GM19397 (cell line): ENCODE results near the gene SRSF10.
"Not testable (repeated sequence)": the region's sequence is repeated elsewhere in the genome, so short reads cannot be mapped to it uniquely, and the experiment has no call there.

Experiments used
- ATAC-seq: cut with Tn5 transposase; IDR thresholded peaks from one replicate; pipeline ENCODE4 v1.9.1; 2021; ENCODE audit warnings: mild to moderate bottlenecking, moderate library complexity; ENCODE audit not compliant: unreplicated experiment

Gene SRSF10

DNA sequence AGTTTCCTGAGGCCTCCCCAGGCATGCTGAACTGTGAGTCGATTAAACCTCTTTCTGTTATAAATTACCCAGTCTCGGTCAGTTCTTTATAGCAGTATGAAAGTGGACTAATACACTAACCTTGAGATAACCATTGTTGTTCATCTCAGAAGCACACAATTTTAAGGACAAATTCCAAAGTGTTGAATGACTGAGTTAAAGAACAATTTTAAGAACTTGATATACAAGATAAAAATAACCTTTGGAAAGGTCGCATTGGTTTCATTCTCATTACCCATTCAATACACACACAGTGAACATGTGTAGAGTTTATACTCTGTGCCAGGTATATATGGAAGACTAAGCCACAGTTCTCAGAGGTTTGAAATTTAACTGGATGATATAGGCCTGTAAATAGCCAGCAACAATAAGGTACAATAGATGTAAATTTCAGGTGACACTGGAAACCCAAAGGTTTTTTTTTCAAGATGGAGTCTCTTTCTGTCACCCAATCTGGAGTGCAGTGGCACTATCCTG lies 19.1 kb upstream of the SRSF10 start:
- ATAC-seq: no peak

DNA sequence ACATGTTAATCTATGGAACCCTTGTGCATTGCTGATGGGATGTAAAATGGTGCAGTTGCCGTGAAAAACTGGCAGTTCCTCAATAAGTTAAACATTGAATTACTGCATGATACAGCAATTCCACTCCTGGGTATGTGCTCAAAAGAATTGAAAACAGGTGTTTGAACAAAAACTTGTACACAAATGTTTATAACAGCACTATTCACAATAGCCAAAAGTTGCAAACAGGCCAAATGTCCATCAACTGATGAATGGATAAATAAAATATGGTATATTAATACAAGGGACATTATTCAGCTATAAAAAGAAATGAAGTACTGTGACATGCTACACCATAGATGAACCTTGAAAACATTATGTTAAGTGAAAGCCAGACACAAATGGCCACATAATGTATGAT lies 17.7 kb upstream of the SRSF10 start:
- ATAC-seq: no peak

DNA sequence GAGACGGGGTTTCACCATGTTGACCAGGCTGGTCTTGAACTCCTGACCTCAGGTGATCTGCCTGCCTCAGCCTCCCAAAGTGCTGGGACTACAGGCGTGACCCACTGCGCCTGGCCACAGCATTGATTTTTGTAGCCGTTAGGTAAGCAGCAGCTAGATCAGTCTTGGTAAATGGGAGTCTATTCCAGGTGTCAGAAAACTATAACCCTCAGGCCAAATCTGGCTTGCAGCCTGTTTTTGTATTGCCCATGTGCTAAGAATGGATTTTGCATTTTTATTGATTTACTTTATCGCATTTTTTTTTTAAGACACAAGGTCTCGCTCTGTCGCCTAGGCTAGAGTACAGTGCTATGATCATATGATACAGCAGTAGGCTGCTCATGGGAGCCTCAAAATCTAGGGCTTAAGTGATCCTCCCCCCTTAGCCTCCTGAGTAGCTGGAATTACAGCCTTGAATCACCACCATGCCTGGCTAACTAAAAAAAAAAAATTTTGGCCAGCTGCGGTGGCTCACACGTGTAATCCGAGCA lies 16.6 kb upstream of the SRSF10 start:
- no peak for ATAC-seq

DNA sequence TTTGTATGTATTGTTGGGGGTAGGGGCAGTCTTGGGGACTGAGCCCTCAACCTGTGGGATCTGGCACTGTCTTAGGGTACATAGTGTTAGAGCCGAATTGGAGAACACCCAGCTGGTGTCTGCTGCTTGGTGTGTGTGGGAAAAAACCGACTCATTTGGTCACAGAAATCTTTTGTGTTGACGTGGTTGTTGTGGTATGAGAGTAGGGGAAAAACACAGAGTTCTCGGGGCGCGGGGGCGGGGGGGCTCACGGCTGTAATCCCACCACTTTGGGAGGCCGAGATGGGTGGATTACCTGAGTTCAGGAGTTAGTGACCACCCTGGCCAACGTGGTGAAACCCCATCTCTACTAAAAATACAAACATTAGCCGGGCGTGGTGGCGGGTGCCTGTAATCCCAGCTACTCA lies 15.3 kb upstream of the SRSF10 start:
- no peak for ATAC-seq

DNA sequence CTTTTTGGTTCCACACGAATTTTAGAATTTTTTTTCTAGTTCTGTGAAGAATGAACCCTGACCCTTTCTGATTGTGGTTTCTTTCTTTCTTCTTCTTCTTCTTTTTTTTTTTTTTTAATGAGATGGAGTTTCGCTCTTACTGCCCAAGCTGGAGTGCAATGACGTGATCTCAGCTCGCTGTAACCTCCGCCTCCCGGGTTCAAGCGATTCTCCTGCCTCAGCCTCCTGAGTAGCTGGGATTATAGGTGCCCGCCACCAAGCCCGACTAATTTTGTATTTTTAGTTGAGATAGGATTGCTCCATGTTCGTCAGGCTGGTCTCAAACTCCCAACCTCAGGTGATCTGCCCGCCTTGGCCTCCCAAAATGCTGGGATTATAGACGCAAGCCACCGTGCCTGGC lies 11.9 kb upstream of the SRSF10 start:
- ATAC-seq: not testable (repeated sequence)

DNA sequence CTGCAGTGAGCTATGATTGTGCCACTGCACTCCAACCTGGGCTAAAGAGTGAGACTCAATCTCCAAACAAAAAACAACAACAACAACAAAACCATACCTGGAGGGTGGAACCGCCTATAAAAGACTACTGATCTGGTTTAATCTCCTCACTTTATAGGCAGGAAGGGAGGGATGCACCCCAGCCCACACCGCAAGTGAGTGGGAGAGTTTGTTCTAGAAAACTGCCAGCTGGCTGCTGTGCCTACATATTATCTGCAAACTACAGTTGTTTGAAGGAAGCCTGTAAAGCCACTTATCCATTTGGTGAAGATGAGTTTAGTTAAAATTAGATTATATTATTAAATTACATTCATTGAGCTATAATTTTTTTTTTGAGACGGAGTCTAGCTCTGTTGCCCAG lies 9.1 kb upstream of the SRSF10 start:
- no peak for ATAC-seq

DNA sequence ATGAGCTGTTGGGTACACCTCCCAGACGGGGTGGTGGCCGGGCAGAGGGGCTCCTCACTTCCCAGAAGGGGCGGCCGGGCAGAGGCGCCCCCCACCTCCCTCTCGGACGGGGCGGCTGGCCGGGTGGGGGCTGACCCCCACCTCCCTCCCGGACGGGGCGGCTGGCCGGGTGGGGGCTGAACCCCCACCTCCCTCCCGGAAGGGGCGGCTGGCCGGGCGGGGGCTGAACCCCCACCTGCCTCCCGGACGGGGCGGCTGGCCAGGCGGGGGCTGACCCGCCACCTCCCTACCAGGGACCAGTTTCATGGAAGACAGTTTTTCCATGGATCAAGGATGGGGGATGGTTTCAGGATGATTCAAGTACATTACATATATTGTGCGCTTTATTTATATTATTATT lies 6.9 kb upstream of the SRSF10 start:
- not testable (repeated sequence) for ATAC-seq

DNA sequence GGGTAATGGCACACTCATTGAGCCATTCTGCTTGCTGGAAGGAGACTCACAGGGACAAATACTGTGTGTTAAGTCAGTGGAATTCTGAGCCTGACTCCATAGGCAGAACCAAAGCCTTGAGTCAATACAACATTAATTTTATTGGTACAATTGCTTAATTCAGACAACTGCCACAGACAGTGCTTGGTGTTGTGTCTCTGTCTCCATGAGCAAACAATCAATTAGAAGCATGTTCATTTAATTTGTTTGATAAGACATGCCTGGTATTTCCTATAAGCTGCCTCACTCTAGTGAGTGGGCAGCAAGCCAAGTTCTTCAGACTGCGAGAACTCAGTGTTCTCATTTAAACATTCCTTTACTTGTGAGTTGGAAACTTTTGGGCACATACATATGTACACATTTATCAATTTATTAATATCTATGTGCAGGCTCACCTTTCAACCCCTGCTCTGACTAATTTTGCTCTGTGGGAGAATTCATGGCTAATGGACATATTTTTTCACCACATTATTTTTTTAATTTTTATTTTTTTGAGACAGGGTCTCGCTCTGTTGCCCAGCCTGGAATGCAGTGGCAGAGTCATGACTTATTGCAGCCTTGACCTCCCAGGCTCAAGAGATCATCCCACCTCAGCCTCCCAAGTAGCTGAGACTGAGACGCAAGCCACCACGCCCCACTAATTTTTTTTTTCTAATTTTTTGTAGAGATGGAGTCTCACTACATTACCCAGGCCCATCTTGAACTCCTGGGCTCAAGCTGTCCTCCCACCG lies 4.5 kb upstream of the SRSF10 start:
- ATAC-seq: no peak

DNA sequence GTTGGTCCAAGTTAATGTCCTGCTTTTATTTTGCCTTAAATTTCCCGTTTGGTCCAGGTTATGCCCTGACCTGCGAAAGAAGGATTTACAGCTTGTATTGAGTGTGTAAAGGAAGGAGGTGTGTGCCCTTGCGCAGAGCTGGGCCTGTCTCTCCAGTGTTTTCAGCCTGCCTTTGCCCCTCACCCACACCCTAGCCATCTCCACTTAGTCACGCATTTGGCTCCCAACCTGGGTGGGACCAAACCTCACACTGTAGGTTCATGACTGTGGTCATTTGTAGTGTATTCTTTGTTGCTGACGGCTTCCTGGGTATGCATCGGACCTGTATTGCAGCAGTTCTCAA lies 572 bp upstream of the SRSF10 start:
- no peak for ATAC-seq

DNA sequence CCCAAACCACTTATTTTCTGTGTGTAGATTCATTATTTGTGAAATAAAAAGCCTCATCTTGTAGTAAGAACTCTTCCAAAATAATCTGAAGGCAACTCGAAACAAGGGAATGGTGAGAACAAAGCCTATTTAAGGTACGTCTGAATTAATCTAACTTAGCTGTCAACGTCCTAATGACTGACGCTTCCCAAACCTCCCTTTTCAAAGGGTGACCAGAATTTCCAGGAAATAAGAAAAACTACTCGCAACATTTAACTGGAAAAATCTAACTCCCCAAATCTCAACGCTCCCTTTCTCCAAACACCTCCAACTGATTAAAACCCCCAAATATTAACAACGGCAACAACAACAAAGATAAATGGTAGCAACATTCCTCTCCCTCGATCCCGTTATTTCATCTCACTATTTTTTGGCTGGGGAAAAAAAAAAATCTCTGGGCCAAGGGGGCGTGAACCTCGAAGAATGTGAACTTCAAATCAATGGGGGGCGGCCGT lies 693 bp downstream of the SRSF10 start:
- no peak for ATAC-seq

DNA sequence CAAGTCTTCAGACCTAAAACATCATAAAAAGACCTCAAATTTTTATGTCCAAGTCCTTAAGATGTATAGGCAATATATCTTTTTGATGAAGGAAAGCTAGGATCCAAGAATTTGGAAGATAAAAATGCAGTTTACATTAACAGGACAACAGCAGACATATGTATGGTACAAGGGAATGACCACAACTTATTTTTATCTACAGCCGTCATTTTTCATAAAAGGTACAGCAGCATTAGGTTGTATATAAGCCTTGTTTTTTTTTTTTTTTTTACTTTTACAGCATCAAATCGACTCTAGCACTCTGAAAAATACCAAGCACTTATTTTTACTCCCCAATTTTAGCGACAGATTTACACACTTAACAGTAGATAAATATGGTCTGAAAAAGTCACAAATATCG lies 1.3 kb downstream of the SRSF10 start:
- ATAC-seq: no peak

DNA sequence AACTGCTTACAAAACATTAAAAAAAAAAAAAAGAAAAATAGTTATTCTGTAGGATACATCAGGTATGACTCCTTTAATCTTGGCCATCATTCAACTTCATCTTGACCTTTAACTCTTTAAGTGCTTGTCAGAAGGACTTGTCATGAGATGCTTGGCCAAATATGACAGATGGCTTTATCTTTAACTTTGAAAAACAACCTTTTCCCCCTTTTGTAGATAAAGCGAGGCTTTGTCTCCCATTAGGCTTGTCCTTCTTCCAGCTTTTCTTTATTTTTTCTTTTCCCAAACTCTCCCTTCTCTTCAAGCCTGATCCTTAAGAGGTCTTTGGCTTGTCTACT lies 2.3 kb downstream of the SRSF10 start:
- ATAC-seq: no peak

DNA sequence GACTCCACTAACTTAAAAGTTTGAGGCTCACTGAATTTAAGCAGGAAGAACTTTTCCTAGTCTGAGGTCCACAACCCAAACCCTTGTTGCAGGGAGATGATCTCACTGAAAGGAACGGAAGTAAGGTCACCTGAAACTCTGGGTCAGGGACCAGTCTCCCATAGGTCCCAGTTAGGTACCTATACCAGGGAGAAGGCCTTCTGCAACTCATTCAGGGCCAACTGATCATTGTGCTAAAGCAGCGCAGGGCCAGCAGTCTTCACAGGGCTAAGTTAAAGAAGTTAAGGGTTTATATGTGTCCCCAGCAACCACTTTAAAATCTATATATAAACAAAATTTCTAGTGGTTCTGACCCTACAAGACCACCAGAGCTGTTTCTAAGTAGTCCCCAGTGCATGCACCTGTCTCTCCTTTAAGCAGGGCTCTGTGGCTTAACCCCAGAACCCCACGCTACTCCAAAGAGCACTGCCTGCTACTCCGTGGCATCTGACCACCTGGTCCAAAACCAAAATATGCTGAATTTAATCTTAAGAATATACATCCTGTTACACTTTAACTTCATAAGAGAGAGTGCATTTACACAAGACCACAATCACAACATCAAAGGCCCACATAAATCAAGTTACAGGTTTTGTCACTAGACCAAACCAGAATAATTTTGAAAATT lies 2.8 kb downstream of the SRSF10 start:
- no peak for ATAC-seq

DNA sequence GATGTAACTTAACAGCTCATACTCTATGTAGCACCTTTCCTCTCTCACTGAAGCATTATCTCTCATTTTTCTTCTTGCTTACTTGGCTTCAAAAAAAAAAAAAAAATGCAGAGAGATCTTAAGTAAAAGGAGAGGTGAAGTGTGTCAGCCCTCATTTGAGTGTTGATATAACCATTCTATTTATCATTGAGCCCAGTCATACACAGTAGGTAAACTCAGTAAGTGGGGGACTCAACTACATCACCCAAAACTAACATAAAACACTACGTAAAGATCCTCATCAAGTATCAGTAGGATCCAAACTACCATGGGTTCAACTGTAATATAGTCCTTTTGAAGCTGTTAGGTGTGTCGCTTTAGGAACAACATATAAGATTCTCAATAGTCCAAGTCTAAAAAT lies 12.3 kb downstream of the SRSF10 start:
- ATAC-seq: no peak

DNA sequence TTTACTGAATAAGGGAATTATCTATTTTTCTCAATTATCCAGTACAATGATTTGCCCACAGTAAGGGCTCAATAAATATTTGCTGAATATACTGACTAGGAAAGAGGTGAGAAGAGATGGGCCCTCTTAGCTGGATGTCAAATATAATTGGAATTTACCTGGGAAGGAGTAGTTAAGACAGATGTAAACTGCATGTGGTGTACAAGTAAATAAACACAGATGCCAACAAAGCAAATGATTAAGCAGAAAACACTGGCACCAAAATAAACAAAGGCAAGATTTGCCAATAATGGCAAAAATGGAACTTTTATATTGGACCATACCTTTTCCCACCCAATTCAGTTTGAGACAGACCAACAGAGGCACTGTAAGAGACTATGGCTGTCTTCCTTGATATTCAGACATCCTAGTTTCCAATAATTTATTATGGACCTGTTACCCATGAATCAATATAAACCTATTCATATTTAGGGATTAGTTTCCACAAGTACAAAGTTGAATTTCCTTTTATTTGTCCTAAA lies 13.1 kb downstream of the SRSF10 start:
- ATAC-seq: no peak

DNA sequence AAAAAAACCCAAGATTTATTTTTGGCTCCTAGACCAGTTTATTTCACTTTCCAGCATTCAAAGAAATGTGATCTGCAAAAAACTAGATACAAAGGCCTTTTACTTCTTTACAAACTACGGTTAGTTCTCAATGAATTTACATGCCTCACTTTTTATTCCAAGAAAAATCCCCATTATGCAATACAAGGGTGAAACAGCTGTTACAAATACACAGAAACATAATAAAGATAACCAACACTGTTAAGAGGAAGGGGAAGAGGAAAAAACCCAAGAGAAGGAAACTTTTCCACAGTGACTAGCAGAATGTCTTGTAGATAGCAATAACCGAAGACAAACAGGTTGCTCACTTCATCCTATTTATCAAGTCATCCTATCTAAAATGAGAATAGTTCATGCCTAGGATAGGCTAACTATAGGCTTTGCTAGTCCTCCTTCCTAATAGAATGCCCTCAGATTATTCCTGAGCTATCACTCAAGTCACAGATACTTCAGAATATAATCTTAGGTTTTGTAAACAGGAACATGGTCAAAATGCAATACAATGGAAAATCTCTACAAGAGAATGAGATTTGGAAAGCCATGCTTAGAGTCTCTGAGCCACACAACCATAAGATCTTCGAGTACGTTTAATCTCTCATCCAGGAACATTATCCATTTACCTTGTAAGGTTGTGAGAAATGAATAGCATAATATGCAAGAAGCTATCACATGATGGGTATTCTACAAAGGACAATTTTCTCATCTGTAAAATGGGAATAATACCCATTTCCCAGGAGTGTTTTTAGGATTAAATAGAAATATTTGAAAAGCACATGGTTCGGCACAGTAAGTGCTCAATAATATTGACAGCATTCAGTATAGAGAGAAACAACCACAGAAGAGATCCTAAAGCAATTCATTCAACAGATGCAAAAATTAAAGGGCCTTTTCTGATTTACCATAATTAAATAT lies 15.1 kb downstream of the SRSF10 start:
- no peak for ATAC-seq

DNA sequence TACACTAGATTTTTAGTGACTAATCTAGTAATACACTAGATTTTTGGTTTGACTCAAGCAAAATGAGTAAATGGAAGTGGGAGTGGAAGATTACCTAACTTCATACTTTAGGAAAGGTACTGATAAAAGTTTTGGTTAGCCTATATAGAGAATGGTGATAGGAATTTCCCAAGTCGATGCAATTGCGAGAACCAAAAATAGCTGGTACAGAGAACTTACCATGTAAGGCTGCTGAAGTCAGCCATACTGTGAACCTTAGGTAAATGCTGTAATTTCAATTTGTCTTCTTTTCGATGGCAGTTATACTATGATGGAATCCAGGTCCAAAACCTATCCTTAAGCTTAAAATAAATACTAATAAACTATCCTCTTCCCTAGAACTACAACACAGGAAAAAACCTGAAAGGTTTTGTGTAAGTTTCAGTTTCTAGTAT lies 15.9 kb downstream of the SRSF10 start:
- ATAC-seq: no peak

DNA sequence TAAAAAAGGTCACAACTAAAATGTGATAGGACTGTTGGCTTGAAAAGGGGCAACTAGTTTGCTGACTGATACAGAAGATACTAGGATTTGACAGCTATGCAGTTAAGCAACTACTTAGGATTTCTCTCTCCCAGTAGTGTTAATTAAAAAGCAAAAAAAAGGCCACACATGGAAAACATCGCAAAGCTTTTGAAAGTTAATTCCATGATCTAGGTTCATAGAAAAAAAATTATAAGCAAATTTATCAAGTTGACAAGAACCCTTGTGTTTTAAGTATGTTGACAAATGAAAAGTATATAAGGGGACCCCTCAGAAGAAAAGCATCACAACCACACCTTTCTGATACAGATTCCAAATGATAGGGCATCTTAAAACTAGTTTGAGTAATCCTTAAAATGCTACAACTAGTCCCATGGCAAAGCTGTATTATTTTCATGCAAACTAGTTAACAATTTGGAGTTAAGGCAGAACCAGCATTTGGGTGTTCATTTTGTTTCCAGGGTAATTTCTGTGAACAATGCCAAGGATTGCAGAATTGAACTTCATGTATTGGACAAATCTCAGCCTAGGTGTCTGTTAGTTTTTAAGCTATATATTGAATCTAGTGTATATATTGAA lies 16.4 kb downstream of the SRSF10 start:
- ATAC-seq: no peak

DNA sequence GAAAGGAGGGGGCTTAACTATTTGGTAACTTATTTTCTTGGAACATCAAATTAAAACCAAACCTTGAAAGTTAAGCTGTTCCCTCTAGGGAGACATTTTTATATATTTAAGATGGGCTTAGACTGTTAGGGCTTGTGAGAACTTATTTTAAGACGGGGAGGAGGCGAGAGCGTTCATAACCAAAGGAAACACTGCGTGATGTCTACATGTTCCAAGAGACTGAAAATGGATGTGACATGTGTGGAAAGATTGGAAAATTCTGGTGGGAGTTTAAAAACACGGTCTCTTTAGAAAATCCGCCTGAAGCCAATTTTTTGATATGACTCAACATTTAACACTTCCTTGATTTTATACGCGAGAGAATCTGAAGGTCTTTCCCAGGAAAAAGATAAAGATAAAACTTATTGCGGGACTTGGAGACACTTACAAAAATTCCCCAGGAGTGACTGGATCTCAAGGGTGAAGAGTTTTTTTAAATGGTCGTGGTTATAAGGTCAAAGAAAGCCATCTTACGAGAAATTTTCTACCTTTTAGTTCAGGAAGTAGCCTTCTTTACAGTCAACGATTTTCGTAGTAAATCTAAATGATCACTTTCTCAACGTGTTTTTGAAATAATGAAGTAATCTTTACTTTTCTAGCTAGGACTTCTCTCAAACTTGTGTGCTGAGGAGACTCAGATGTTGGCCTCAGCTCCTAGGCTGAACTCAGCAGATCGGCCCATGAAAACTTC lies 19.7 kb downstream of the SRSF10 start:
- no peak for ATAC-seq
